Right ventricle myocardium superior (tissue), 1 donor: ENCODE measurements around the gene FAM171A2. TPM values are rescaled to one million over a fixed set of nuclear protein-coding genes. Genes with fewer than 3 reads are reported as not detected.
"Not testable (repeated sequence)": the region's sequence is repeated elsewhere in the genome, so short reads cannot be mapped to it uniquely, and the experiment has no call there.

Source experiments
- ATAC-seq: fragments of 200-7000 bp; cut with Tn5 transposase; one replicate; pipeline ENCODE4 v1.9.1; 2020; ENCODE audit warnings: mild to moderate bottlenecking; ENCODE audit not compliant: poor library complexity
- DNase-seq: peaks from one replicate; pipeline ENCODE4 v3.0.0-alpha.2; 2020
- intact Hi-C: fragments of 100-400 bp; cut with DNase I; formaldehyde crosslinking; loops from one replicate; pipeline ENCODE4 v1.11.2; 2022
- total RNA-seq: library from RNA; stranded (reverse); fragmentation: NEBNext Ultra II Directional; extraction: Animal tissue kit (Norgen Biotek cat#: 25700); gene quantifications from one replicate; pipeline ENCODE4 v1.2.1, GENCODE V29; 2021
- donor health status: DM: no; HTN: yes; CAD: no; lungs with severe emphysema.

FAM171A2 gene
- total RNA-seq, 1 donor from 2014 or later = 0.62 TPM

DNA sequence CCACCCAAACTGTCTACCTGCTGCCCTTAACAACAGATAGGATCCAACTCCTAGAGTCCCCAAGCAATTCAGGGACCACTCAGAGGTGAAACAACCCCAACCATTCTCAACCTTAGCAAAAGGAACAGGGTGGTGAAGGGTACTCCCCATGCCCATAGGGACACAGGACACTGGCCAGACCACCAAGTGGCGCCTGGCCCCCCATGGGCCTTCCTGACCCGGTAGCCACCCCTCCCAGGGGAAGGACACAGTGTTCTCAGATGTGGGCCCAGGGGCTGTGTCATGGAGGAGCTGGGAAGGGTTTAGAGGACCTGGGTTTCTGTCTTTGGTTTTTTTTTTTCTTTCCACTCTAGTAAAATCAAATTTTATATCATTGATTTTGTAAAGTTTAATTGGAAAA is 29.3 kb downstream of the FAM171A2 start:
- DNase-seq (no peak), ATAC-seq (no peak)
- intact Hi-C loops = no loop called here

DNA sequence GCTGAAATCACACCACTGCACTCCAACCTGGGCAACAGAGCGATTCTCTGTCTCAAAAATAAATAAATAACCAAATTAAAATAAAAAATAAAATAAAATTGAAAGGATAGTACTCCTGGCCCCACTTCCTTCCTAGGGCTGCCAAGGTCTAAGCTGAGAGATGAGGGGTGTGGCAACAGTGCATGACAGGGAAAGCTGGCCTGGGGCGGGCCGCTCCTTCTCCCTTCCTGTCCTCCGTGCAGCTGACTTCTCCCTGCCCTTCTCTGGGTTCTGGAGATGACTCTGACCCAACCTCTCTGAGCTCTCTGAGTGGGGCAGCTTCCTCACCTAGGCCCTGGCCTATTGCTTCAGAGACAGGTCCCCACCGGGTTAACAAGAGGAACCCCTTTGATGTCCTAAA is 30.3 kb downstream of the FAM171A2 start:
- intact Hi-C loops = no loop called here
- ATAC-seq (peak; percentile 47), DNase-seq (peak; percentile 69)

GRCh38 chr17:44331249-44331760 is 32.3 kb downstream of the FAM171A2 start:
- DNase-seq (peak; percentile 60), ATAC-seq (peak; percentile 51)
- intact Hi-C loops = no loop called here

GRCh38 chr17:44330263-44330662 is 33.4 kb downstream of the FAM171A2 start:
- DNase-seq, ATAC-seq, intact Hi-C loops: not testable (repeated sequence)

DNA sequence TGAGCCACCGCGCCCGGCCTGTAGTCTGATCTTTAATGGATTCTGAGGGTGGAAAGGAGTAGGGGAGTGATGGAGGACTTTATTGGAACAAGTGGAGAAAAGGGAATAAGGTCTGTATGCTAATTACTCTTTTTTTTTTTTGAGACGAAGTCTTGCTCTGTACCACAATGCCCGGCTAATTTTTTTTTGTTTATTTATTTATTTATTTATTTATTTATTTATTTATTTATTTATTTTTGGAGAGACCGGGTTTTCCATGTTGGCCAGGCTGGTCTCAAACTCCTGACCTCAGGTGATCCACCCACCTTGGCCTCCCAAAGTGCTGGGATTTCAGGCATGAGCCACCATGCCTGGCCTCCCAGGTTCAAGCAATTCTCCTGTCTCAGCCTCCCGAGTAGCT is 34.1 kb downstream of the FAM171A2 start:
- intact Hi-C loops, ATAC-seq, DNase-seq: not testable (repeated sequence)

- DNase-seq (no peak), ATAC-seq (no peak)
- intact Hi-C loops = no loop called here
These were observed 35.8 kb downstream of the FAM171A2 start for GRCh38 chr17:44327715-44328449.

DNA sequence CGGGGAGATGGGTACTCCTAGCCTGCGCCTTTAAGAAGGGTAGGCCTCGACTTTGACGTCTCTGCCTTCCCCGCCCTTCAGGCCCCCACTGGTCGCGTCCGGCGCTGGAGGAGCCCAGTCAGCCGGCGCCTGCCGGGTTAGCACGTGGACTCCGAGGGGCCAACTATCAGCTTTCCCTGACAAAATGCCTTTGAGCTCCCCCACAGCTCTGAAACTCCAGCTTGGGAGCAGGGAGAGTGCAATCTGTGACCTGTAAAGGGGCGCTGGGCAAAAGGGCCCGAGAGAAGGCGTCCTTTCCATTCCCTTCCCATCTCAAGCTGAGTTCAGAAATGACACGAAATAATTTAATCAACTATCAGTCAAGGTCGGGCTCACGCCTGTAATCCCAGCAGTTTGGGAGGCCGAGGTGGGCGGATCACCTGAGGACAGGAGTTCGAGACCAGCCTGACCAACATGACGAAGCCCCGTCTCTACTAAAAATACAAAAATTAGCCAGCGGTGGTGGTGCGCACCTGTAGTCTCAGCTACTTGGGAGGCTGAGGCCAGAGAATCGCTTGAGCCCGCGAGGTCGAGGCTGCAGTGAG is 36.7 kb downstream of the FAM171A2 start:
- intact Hi-C loops = no loop called here
- DNase-seq (peak; percentile 97), ATAC-seq (peak; percentile 85)

GRCh38 chr17:44324571-44325275 is 38.9 kb downstream of the FAM171A2 start, which contains the start of gene SLC25A39:
Gene SLC25A39 (minus strand): TSS chr17:44324823. CDS start chr17:44323562, 1,261 bp downstream.
- intact Hi-C loops = loop anchor here (2.0 kb wide), 1 partner anchor 110 kb away; no protein-coding TSS in a partner anchor
- peak; percentile 93 for ATAC-seq
- DNase-seq = peak; percentile 97

- no peak for ATAC-seq
- intact Hi-C loops = loop anchor here (2.0 kb wide), 1 partner anchor 109 kb away; no protein-coding TSS in a partner anchor
- DNase-seq = no peak
These were observed 39.5 kb downstream of the FAM171A2 start for GRCh38 chr17:44324092-44324570.

DNA sequence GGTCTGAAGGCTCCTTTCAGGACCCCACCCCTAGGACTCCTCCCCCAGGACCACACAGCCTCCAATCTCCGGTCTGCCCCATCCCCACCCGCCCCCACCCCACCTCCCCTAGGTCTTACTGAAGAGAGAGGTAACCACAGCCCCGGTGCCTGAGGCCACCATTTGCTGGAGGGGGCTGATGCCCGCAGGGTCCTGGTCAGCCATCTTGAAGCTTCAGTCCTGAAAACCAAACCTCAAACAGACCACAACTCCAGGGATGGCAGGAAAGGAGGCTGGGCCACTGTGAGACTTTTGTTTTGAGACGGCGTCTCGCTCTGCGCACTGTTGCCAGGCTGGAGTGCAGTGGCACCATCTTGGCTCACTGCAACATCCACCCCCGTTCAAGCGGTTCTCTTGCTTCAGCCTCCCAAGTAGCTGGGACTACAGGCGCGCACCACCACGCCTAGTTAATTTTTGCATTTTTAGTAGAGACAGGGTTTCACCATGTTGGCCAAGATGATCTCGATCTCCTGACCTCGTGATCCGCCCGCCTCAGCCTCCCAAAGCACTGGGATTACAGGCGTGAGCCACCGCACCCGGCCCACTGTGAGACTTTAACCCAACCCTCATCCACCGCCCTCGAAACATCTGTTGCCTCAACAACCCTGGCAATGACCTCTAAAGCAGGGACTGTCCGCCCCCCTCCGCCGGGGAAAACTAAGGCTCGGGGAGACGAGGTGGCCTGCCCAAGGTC is 40.1 kb downstream of the FAM171A2 start:
- ATAC-seq = no peak
- DNase-seq = no peak
- intact Hi-C loops = loop anchor here (2.0 kb wide), 1 partner anchor 109 kb away; no protein-coding TSS in a partner anchor

DNA sequence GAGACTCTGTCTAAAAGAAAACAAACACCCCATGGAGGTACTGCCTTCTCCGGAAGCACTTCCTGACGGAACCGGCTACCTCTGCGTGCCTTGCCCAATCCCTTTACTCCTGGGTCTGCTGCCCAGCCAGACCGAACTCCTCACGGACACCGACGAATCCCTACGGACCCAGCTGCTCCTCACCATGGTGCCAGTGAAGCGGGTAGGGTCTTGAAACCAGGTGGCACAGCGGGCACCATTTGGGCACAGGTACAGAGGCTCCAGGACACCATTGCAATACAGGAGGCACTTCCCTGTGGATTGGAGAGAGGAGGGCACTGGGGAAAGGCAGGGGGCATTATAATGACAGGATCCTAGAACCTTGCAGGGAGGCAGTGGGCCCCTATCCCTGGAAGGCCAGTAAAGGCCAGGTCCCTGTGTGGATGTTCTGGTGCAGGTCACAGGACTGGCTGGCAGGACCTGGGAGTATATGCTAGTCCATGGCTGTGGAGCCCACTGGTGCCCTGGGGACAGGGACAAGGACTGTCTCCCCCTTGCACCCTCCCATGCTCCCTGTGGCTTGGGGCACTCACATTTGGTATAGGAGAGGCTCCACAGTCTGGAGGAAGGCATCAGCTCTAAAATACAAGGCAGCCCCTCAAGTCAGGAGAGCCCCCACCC is 41.3 kb downstream of the FAM171A2 start:
- intact Hi-C loops = no loop called here
- no peak for DNase-seq

DNA sequence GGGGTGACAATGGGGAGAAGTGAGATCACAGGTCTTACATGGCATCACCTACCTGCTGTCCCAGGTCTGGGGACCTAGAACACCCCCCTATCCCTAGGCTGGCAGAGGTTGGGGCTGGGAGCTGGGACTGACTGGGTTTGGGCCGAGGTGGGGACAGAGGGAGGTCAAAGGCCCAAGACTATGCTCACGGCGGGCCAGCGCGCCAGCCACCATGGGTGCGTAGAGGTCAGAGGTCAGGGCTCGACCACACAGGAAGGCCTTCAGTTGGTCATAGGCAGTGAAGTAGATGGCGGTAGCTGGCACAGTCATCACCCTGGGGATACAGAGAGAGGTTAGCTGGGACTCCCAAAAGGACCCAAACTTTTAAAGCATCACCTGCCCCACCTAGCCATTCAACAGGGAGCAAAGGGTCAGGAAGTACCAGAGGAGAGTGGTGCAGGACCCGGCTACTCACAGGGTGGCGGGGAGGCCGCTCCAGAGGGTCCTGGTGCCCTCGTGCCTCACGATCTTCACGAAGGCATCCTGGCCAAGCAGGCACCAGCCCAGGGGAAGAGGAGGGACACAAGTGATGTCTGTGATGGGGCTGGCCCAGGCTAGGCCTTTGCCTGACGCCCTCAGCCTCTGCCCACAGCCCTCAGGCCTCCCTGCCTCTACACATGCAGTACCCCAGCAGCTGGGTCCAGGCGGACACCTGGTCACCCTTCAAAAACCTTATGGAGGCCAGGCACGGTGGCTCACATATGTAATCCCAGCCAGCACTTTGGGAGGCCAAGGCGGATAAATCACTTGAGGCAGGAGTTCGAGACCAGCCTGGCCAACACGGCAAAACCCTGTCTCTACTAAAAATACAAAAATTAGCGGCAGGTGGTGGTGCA is 42.2 kb downstream of the FAM171A2 start:
- intact Hi-C loops = no loop called here
- ATAC-seq (no peak), DNase-seq (no peak)

More for the DNA sequence above, 41.3 kb downstream of the FAM171A2 start:
- ATAC-seq = no peak

- ATAC-seq (no peak), DNase-seq (no peak)
- intact Hi-C loops = no loop called here
These were observed 43.6 kb downstream of the FAM171A2 start for GRCh38 chr17:44320066-44320465.

- ATAC-seq (no peak), DNase-seq (no peak)
- intact Hi-C loops = no loop called here
These were observed 45.4 kb downstream of the FAM171A2 start for GRCh38 chr17:44318077-44318892.

- intact Hi-C loops = no loop called here
These were observed 46.1 kb downstream of the FAM171A2 start for GRCh38 chr17:44317545-44317944.

More at GRCh38 chr17:44317545-44317944, 46.1 kb downstream of the FAM171A2 start:
- ATAC-seq (no peak), DNase-seq (no peak)
